ENCODE results near the gene MMD.
"Not testable (repeated sequence)": the region's sequence is repeated elsewhere in the genome, so short reads cannot be mapped to it uniquely, and the experiment has no call there.

Gene MMD, protein sequence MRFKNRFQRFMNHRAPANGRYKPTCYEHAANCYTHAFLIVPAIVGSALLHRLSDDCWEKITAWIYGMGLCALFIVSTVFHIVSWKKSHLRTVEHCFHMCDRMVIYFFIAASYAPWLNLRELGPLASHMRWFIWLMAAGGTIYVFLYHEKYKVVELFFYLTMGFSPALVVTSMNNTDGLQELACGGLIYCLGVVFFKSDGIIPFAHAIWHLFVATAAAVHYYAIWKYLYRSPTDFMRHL

DNA sequence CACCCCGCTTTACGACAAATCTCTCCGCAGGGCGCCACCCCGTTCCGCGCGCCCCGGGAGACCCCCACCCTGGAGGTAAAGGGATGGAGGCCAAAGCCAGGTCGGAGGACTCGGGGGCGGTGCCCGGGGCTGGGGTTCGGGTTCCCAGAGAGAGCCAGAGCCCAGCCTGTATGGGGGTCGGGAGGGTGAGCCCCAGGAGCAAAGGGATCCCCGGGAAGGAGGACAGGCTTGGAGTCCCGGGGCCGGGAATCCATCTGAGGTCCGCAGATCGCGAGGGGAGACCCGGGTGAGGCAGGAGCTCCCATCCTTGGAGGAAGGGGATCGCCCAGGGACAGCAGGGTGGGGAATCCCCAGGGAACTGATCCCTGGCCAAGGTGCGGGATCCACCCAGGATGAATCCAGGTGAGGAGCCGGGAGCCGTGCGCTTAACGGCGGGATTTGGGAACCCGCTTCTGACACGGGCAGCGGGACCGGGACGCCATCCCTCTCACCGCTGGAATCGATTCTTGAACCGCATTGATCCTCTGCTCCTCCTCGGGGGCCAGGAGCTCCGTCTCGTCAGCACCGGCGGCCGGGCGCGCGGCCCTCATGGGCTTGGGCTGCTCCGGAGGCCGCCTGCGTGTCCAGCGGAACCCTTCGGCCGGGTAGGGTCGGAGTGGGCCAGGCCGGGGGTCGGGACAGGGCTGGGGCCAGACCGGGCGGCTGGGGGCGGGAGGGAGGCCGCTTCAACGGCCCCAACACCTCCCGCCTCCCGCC is at the start of gene MMD:
MMD (minus strand) TSS at position 657 of the 756 bp plus-strand sequence; CDS start at position 517, 140 bp downstream.
- no peak for DNase-seq (ENCODE audit: low read depth, low spot score)
- H3K4me3 ChIP-seq (ENCODE audit: low read depth, low read length): peak within 1 kb of the TSS; percentile 83
- no peak for TF ChIP-seq CTCF (IDR thresholded peaks at IDR 0.05; ENCODE audit: insufficient read depth, low read length, missing control alignments)
- ChIA-PET CTCF (interaction anchor here (0.8 to 2.4 kb wide), 4 partner anchors 10 to 313 kb away, joined by 3 to 10 read pairs (median 4); no protein-coding TSS in a partner anchor), POLR2A (interaction anchor here (0.8 kb wide), 1 partner anchor 13 kb away, joined by 3 read pairs; no protein-coding TSS in a partner anchor)

DNA sequence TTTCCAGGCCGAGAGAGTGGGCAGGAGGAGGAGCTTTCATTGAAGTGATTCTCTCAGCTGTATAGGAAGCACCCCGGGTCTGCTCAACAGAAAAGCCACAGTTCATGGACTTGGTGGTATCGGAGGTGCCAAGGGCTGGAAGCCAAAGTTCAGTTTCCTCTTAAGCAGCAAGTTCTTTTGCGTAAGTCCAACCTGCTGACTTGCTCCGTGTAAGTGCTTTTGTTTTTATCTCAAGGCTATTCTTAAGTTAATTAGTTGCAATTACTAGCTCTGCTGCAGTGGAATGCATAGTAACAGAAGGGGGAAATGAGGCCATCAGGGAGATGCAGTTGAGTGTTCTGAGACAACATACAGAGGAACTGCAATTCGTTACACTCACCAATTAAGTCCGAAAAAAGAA is 45.0 kb upstream of the MMD start:
- TF ChIP-seq CTCF (IDR thresholded peaks at IDR 0.05; ENCODE audit: insufficient read depth, low read length, missing control alignments): no peak
- DNase-seq (ENCODE audit: low read depth, low spot score): no peak
- H3K4me3 ChIP-seq (ENCODE audit: low read depth, low read length): no peak overlapping the region
- ChIA-PET CTCF (interaction anchor here (1.0 to 1.4 kb wide), 5 partner anchors 9 to 304 kb away, joined by 3 to 5 read pairs (median 4); no protein-coding TSS in a partner anchor), POLR2A (no interaction called here)

DNA sequence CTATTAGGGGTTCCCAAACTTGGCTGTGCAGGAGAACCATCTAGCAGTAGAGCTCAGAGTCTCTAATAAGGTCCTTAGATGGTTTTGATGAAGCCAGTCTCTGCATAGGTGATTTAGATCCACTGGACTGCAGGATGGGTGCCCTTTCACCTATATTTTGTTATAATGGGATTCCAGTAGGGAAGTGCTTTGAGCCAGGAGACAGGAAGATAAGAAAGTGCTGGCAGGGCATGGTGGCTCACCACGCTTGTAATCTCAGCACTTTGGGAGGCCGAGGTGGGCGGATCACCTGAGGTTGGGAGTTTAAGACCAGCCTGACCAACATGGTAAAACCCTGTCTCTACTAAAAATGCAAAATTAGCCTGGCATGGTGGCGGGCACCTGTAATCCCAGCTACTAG is 44.1 kb upstream of the MMD start:
- DNase-seq (ENCODE audit: low read depth, low spot score); POLR2A ChIA-PET; H3K4me3 ChIP-seq (ENCODE audit: low read depth, low read length): not testable (repeated sequence)
- CTCF ChIA-PET: interaction anchor here (0.8 to 1.2 kb wide), 4 partner anchors 8 to 48 kb away, joined by 3 to 5 read pairs (median 4); no protein-coding TSS in a partner anchor

GRCh38 chr17:55463600-55463999 is 42.0 kb upstream of the MMD start:
- ChIA-PET POLR2A (no interaction called here), CTCF (no interaction called here)
- TF ChIP-seq CTCF (IDR thresholded peaks at IDR 0.05; ENCODE audit: insufficient read depth, low read length, missing control alignments): no peak
- H3K4me3 ChIP-seq (ENCODE audit: low read depth, low read length): no peak overlapping the region
- DNase-seq (ENCODE audit: low read depth, low spot score): no peak

DNA sequence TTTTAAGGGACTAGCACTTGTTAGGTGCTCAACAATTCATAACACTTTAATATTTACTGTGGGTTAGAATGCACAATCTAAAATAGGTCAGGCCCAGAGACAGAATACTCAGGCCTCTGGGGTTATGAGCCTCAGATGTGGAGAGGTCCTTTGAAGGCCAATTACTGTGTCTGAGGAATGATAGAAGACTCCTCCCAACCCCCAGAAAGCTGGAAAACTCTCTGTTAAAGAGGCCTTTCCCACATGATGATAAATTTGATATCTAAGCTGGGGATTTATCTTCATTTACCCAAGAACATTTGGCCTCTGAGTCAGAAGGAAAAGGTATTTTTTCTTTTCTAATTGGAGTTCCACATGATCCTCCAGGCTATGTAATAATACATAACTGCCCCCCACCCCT is 41.1 kb upstream of the MMD start:
- ChIA-PET POLR2A (no interaction called here), CTCF (no interaction called here)
- no peak overlapping the region for H3K4me3 ChIP-seq (ENCODE audit: low read depth, low read length)
- no peak for DNase-seq (ENCODE audit: low read depth, low spot score)
- no peak for TF ChIP-seq CTCF (IDR thresholded peaks at IDR 0.05; ENCODE audit: insufficient read depth, low read length, missing control alignments)

- CTCF ChIA-PET: no interaction called here
- POLR2A ChIA-PET: no interaction called here
Measured at GRCh38 chr17:55462234-55462633, 40.6 kb upstream of the MMD start.

More at GRCh38 chr17:55462234-55462633, 40.6 kb upstream of the MMD start:
- H3K4me3 ChIP-seq (ENCODE audit: low read depth, low read length): no peak overlapping the region
- TF ChIP-seq CTCF (IDR thresholded peaks at IDR 0.05; ENCODE audit: insufficient read depth, low read length, missing control alignments): no peak
- DNase-seq (ENCODE audit: low read depth, low spot score): no peak

All from AG04449 (cell line).